Cardiac septum (tissue), 1 donor: ENCODE measurements around the gene ABHD6. TPM values are rescaled to one million over a fixed set of nuclear protein-coding genes. Genes with fewer than 3 reads are reported as not detected.
"Not testable (repeated sequence)": the region's sequence is repeated elsewhere in the genome, so short reads cannot be mapped to it uniquely, and the experiment has no call there.

Experiments used
- DNase-seq: peaks from one replicate; pipeline ENCODE4 v3.0.0-alpha.2; 2020; ENCODE audit warnings: low spot score
- intact Hi-C: fragments of 100-400 bp; cut with DNase I; formaldehyde crosslinking; loops from one replicate; pipeline ENCODE4 v1.14.0; 2022
- total RNA-seq: library from RNA; stranded (reverse); fragmentation: NEBNext Ultra II Directional; extraction: Animal tissue kit (Norgen Biotek cat#: 25700); gene quantifications from one replicate; pipeline ENCODE4 v1.2.1, GENCODE V29; 2021
- donor health status: DM: no; HTN: no; CAD: no.

Gene ABHD6
- total RNA-seq, 1 donor from 2014 or later = 4.9 TPM

DNA sequence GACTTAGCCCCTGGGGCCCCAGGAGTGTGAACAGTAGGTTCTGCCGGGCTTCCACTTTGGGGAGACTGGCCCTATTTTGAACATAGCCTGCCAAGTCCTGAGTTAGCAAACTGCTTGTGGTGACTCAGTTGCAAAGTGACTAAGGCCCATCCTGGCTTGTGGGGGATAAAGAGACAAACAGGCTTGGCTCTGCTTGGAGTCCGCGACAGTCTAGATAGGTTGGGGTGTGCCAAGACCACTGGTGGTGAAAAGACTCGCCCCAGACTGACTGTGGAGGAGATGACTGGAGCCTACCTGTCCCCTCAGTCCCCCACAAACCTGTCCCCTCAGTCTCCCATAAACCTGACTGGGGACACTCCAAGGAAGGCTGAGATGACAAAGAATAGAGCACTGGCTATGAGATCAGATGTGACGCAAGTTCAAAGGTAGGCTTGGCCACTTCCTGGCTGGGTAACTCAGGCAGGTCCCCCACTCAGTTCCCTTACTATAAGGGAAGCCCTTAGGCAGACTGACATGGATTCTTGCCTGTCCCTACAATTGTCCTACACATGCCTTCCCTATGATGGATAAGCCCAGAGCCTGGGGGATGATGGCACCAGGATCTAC, 31.1 kb upstream of the ABHD6 start:
- no peak for DNase-seq
- intact Hi-C loops = no loop called here

DNA sequence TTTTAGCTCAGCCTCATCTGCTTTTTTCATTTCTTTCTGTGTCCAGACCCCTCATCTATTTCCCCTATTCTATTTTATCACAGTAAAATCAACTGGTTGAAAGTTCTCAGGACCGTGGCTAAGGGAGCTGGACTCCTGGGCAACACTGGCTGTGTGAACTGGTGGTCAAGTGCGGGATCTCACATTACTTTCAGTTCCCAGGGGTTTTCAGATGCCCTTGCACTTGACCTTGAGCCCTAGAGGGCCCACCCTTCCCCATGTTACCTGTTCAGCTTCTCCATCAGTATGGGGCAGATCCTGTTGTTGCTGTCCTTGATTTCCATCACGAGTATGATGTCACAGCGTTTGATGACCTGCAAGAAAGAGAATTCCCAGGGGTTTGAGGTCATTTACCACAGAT, 29.6 kb upstream of the ABHD6 start:
- no peak for DNase-seq
- intact Hi-C loops = no loop called here

DNA sequence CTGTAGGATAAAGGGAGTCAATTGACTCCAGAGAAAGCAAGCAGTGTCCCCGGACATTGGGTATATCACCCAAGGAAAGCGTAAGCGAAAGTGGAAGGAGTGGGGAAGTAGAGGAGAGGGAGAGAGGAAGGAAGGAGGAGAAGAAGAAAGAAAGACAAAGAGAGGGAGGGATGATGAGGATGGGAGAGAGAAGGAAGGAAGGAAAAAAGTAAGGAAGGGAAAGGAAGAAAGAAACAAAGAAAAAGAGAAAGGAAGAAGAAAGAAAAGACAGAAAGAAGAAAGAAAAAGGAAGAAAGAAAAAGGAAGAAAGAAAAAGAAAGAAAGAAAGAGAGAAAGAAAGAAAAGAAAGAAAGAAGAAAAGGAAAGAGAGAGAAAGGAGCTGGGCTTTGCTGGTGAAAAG, 27.7 kb upstream of the ABHD6 start:
- no peak for DNase-seq
- intact Hi-C loops = no loop called here

DNA sequence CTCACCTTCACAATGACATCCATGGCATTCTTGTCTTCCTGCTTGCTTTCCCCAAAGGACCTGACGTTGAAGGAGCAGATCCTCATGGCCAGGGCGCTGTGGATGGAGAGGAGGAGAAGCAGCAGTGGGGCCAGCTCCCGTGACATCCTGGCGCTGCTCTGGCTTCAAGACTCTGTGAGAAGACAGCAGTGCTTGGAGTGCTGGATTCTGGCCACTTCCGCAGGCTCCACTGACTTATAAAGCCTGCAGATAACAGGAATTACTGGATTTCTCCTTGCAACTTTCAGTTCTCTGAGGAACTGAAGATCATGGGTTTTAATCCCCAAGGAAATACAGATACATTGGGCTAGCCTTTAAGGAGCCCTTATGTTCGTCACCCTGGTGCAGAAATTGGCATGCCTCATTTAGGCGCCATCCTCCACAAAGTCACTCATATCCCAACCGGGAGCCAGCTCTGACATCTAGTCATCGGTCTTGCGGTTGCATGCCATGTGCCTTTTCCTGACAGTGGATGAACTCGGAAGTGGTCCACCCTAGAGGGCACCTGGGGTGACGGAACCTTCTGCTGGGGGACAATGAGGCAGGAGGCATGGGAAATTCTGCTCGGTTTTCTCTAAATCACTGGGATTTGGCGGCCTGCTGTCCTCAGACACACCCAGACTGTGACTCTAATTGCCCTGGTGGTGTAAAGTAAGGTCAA, 26.7 kb upstream of the ABHD6 start, which contains the start of gene DNASE1L3:
Gene DNASE1L3, minus strand, starts transcription at position 212 of the 700 bp plus-strand sequence. Its CDS starts 66 bp downstream, at position 146.
- intact Hi-C loops = no loop called here
- DNase-seq = no peak

DNA sequence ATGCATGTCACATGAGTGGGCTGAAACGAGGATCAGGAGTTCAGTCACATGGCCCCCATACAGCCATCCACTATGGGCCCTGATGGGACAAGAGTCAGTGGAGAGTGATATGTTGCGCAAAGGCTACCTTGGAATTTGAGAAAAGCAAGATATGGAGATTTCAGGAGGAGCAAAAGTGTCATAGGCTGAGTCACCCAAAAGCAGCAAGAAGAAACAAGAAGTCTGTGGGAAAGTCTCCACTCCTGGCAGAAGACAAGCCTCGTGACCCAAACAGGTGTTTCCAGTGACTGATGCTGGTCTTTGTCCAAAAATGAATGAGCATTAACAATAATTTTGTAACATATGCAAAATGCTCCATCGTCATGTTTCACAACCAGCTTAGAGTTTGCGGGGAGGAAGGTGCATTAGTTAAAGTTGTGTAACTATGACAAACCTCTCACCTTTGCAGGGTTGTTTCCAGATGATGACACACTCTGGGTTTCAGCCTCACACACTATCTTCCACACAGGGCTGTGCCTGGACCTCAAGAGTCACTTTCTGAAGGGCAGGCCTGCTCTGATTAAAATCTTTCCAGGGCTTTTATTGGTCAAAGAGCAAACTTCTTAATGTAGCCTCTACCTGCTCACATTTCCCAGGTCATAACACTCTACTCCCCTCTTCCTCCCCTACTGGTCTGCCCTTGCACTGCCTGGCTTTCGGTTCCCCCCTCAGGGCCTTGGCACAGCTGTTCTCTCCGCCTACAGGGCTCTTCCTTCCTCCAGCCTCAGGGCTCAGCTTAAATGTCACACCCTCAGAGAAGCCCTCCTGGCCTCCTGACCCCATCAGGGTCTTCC, 22.9 kb upstream of the ABHD6 start:
- intact Hi-C loops = loop anchor here (5.0 kb wide), 1 partner anchor 37 kb away; no protein-coding TSS in a partner anchor
- no peak for DNase-seq

DNA sequence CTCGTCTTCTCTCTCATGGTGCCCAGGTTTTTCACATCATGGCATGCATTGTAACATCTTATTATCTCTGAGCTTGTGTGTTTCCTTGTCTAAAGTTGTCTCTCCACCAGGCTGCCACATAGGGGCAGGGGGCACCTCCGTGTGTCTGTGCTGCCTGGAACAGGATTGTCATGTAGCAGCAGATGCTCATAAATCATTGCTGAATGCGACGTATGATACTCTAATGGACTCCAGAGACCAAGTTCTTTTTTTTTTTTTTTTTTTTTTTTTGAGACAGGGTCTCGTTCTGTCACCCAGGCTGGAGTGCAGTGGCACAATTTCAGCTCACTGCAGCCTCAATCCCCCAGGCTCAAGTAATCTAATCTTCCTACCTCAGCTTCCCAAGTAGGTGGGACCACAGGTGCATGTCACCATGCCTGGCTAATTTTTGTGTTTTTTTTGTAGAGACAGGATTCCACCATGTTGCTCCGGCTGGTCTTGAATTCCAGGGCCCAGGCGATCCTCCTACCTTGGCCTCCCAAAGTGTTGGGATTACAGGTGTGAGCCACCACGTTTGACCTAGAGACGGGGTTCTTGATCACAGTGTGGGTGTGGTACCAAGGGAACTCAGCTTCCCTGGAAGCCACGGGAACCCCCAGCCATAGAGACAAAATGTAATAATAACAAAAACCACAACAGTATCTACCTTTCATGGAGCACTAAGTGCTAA, 22.1 kb upstream of the ABHD6 start:
- no peak for DNase-seq
- intact Hi-C loops = loop anchor here (2.0 to 5.0 kb wide), 2 partner anchors 27 to 38 kb away; no protein-coding TSS in a partner anchor

DNA sequence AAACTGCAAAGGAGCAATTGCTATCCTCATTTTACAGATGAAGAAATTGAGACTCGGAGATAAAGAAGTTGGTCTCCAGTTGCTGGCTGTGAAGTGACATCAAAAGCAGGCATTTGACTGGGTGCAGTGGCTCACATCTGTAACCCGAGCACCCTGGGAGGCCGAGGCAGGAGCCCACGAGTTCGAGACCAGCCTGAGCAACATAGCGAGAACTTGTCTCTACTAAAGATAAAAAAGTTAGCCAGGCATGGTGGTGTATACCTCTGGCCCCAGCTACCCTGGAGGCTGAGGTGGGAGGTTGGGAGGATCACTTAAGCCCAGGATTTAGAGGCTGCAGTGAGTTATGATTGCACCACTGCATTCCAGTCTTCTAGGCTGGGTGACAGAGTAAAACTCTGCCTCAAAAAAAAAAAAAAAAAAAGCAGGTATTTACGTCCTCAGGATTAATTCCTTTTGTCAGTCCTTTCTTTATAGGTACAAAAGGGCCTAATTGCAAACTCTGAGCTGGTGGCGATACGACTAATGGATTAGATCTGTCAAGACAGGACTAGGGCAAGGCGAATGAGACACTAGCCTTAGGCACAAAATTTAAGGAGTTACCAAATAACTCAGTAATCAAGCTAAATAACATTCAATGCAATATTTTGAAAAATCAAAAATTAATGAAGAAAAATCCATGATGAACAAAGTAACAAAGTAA, 20.9 kb upstream of the ABHD6 start:
- intact Hi-C loops = loop anchor here (2.0 to 5.0 kb wide), 2 partner anchors 28 to 39 kb away; no protein-coding TSS in a partner anchor
- no peak for DNase-seq

DNA sequence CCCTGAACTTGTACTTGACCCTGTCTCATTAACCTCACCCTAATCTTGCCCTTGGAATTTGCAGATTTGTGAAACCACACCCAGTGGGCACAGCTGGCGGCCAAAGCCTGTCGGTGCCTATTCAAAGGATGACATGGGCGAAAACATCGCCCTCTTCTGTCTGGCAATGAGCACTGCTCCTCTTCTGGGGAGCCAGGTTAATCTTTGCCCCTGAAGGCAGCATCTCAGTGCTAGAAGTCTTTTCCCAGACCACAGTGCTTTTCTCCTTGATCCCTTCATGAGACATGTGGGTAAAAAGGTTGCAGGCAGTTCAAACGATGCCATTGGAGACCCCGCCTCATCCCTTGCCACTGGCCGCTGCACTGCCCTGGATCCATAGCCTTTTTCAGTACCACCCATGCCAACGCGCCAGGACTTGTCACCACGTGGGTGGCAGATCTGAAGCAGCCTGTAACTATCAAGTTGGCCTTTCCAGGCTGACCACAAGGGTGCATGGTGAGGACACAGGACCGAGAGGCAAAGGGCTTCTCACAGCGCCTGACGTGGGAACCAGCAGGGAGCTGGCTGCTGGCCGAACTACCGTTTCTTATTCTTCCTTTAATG, 20.3 kb upstream of the ABHD6 start:
- intact Hi-C loops = loop anchor here (2.0 to 5.0 kb wide), 2 partner anchors 29 to 40 kb away; no protein-coding TSS in a partner anchor
- DNase-seq = no peak

DNA sequence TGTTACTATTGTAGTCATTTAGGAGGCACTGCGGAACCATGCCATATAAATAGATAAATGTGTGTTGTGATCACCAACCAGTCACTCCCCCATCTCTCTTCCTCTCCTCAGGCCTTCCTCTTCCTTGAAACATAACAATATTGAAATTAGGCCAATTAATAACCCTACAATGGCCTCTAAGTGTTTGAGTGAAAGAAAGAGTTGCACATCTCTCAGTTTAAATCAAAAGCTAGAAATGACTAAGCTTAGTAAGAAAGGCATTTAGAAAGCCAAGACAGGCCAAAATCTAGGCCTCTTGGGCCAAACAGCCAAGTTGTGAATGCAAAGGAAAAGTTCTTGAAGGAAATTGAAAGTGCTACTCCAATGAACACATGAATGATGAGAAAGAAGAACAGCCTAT, 18.7 kb upstream of the ABHD6 start:
- intact Hi-C loops = loop anchor here (5.0 kb wide), 1 partner anchor 42 kb away; no protein-coding TSS in a partner anchor
- no peak for DNase-seq

DNA sequence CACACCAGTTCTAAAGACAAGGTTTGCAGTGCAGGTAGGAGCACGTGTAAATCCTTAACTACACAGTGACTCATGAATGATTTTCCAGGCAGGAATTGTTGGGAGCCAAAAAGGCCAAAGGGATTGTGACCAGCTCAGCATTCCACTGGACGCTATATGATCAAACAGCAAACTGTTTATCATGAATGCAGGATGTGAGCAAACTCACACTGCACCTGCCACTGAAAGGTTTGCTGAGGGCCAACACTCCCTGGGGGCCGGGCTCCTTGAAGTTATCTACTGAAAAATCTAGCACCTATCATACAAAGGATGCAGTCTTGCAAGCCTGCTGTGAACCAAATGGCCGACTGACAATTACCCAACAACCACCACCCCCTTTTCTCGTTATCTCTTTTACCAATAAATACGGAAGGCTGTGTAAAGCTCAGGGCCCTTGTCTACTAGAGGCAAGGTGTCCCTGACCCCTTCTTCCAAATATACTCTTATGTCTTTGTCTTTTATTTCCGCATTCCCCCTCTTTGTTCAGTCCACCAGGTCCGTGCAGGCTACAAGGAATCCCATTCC, 15.3 kb upstream of the ABHD6 start:
- intact Hi-C loops = no loop called here
- no peak for DNase-seq

DNA sequence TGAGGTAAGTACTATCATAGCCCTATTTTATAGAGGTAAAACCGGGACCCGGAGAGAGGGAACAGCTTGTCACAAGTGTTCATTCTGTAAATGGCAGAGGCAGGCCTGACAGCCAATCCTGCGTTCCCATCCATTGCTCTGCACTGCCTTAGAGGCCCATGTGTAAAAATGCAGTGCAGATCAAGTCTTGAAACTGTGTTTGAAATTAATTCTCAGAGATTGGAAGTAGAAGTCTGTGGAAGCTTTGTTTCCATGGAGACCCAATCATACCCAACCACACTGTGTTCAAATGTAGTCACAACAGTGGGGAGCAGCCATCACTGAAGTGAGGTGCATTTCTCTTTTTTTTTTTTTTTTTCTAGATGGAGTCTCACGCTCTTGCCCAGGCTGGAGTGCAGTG, 13.7 kb upstream of the ABHD6 start:
- DNase-seq = no peak
- intact Hi-C loops = no loop called here

DNA sequence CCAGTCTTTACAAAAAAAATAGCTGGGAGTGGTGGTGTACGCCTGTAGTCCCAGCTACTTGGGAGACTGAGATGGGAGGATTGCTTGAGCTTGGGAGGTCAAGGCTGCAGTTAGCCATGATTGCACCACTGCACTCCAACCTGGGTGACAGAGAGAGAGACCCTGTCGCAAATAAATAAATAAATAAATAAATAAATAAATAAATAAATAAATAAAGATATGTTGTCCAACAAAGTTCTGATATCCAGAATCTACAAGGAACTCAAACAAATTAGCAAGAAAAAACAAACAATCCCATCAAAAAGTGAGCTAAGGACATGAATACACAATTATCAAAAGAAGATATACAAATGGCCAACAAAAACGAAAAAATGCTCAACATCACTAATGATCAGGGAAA, 9.7 kb upstream of the ABHD6 start:
- DNase-seq, intact Hi-C loops: not testable (repeated sequence)

DNA sequence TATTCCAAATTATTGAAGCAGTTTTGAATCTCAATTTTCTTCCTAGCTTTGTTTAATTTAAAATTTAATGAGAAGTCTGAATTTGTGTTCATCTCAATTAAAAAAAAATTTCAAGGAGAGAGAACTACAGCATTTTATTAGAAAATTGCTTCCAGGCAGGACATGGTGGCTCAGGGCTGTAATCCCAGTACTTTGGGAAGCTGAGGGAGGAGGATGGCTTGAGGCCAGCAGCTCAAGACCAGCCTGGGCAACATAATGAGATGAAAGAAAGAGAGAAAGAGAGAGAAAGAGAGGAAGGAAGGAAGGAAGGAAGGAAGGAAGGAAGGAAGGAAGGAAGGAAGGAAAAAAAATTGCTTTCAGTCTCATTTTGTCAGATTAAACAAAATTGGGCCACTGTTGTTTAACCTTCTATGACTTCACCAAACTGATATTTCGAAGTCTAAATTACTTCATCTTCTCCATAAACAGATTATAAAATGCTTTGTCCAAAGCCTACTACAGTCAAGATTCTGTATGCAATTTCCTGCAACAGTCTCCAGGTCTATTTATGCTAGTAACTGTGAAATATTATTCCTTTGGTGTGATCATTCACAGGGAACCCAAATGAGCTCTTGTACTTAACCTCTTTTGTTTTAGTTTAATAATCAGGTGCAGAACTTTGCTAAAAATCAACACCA, 6.6 kb upstream of the ABHD6 start:
- DNase-seq = no peak
- intact Hi-C loops = no loop called here

DNA sequence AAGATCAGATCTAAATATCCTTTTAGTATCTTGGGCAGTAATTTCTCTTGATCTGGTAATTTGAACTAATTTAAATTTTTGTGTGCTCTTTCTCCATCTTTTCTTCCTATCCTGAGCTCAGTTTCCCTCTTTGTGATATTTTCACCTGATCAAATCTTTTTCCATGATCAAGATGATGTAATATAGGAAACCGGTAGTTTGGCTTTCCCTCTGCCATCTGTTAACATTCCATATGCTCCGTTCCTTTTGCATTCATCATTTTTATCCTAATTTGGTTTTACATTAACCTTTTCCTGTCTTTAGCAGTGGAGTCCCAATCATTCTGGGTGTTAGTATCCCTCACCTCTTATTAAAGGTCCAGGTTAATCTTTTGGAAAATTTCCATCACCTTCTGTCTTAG, 5.9 kb upstream of the ABHD6 start:
- DNase-seq = no peak
- intact Hi-C loops = no loop called here

DNA sequence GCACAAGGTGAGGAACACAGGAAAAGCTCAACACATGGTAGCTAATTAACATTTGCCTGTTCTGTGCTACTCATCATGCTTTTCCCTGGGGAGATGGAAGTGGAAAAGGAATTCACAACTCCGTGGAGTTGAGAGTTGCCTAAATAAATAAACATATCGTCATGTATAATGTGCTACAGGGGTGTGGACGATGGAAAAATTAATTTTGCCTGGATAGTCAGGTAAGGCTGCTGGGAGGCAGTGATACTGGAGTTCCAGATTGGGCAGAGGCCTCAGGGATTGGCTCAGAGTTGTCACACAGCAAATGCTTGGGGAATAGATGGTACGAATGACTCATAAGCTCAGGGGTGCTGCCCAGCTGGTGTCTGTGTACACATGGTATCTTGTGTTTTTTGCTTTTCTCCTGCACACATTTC, 3.1 kb upstream of the ABHD6 start:
- DNase-seq = no peak
- intact Hi-C loops = no loop called here

DNA sequence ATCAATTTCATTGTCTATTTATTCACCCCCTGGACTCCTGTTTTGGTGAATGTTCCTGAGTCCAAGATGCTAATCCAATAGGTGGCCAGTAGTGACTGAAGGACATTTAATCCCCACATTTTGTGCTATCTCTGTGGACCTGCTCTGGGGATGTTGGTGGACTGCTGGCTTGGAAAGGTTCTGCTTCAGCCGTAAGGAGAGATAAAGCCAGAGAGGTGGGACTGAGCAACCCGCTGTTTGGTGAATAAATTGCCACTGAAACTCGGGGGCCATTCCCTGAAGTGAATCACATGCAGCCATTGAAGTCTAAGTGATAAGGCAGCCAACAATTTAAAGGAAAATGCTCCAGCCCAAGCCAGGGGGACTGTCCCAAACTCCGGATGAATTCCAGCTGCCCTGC, 1.6 kb upstream of the ABHD6 start:
- intact Hi-C loops = no loop called here

DNA sequence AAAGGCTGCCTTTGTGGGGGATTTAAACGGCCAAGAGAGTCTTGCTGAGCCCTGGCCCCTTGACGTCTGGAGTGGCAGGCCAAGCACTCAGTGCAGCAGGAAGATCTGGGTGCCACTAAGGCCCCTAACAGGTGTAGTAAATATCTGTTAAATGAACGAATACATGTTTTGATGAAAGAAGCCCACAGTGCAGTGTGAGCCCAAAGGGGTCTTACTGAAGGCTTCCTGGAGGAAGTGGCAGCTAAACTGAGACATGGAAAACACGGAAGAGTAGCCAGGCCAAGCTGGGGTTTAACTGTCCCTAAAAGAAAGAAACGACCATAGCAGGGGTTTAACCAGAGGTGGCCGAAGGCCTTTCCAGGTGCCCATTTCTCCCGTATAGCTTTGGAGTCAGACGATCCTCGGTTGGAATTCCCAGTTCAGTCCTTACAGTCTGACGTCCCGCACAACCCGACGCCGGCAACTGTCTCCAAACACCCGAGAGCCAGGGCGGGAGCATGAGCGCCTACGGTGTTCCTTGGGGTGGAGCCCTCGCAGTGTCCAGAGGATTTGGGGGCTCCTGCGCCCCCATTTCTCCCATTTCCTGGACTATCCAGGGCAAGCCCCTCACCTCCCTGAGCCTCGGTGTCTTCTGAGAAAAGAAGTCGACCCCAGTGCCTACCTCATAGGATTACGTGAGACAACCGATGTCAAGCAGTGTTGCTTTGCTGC, 910 bp upstream of the ABHD6 start:
- no peak for DNase-seq
- intact Hi-C loops = loop anchor here (1.0 kb wide), 1 partner anchor 70 kb away; the partner anchor contains the start of genes HTD2 and RPP14

More for the DNA sequence above, 1.6 kb upstream of the ABHD6 start:
- DNase-seq = no peak
